Tibial nerve (tissue), 4 donors: ENCODE measurements around the gene FOSL2.

Experiments
- CTCF ChIP-seq, 5 experiments: fragments of 200-600 bp in 3 of 5; fragments of 450-650 bp in 2 of 5; sonication (generic) in 3 of 5; IDR thresholded peaks; one replicate each; pipeline ENCODE4 v1.5.1; 2016 to 2019; ENCODE audit warnings: antibody characterized with exemption in 5 of 5, mild to moderate bottlenecking in 3 of 5, moderate library complexity in 2 of 5
- EP300 ChIP-seq, 2 donors: sonication (generic); formaldehyde crosslinking; IDR thresholded peaks; one replicate each; pipeline ENCODE4 v1.6.1; 2017; ENCODE audit warnings: antibody characterized with exemption in 2 of 2, mild to moderate bottlenecking in 1 of 2
- POLR2A ChIP-seq, 2 donors: fragments of 450-650 bp; IDR thresholded peaks; one replicate each; pipeline ENCODE4 v1.6.1; 2017; ENCODE audit warnings: antibody characterized with exemption in 2 of 2, mild to moderate bottlenecking in 2 of 2, moderate library complexity in 2 of 2

- TF ChIP-seq CTCF (IDR thresholded peaks at IDR 0.05) (no peak), POLR2A (IDR thresholded peaks at IDR 0.05) (no peak), EP300 (IDR thresholded peaks at IDR 0.05) (no peak)
Observed at GRCh38 chr2:28438532-28439063, 45.9 kb downstream of the FOSL2 start.
